Measurements from ENCODE around the gene IFTAP.

Gene IFTAP

GRCh38 chr11:36590513-36590912, 3.8 kb upstream of the IFTAP start:
- FAIRE-seq = no peak
- DNase-seq (ENCODE audit: insufficient read length, low spot score) = no peak
- TF ChIP-seq TAF1 (IDR thresholded peaks at IDR 0.05; ENCODE audit: low read depth, low read length) (no peak), SPI1 (IDR thresholded peaks at IDR 0.05; ENCODE audit: low read depth, low read length) (no peak), PAX5 (IDR thresholded peaks at IDR 0.05; ENCODE audit: insufficient read depth, low read length, severe bottlenecking) (no peak), POU2F2 (IDR thresholded peaks at IDR 0.05; ENCODE audit: low read depth, low read length) (no peak), POLR2A (IDR thresholded peaks at IDR 0.05; ENCODE audit: low read depth, low read length) (no peak), POLR2AphosphoS5 (IDR thresholded peaks at IDR 0.05; ENCODE audit: low read depth, low read length) (no peak)

- FAIRE-seq (no peak), DNase-seq (ENCODE audit: insufficient read length, low spot score) (no peak)
- no peak for TF ChIP-seq PAX5 (IDR thresholded peaks at IDR 0.05; ENCODE audit: insufficient read depth, low read length, severe bottlenecking)
- no peak for TF ChIP-seq POU2F2 (IDR thresholded peaks at IDR 0.05; ENCODE audit: low read depth, low read length)
- TF ChIP-seq SPI1 (IDR thresholded peaks at IDR 0.05; ENCODE audit: low read depth, low read length) = no peak
- TF ChIP-seq POLR2AphosphoS5 (IDR thresholded peaks at IDR 0.05; ENCODE audit: low read depth, low read length) = no peak
- no peak for TF ChIP-seq TAF1 (IDR thresholded peaks at IDR 0.05; ENCODE audit: low read depth, low read length)
- TF ChIP-seq POLR2A (IDR thresholded peaks at IDR 0.05; ENCODE audit: low read depth, low read length) = no peak
Observed at GRCh38 chr11:36591433-36591832, 2.9 kb upstream of the IFTAP start.

GRCh38 chr11:36596880-36597279, 2.6 kb downstream of the IFTAP start:
- TF ChIP-seq TAF1 (IDR thresholded peaks at IDR 0.05; ENCODE audit: low read depth, low read length) (no peak), POLR2AphosphoS5 (IDR thresholded peaks at IDR 0.05; ENCODE audit: low read depth, low read length) (no peak), POLR2A (IDR thresholded peaks at IDR 0.05; ENCODE audit: low read depth, low read length) (no peak), POU2F2 (IDR thresholded peaks at IDR 0.05; ENCODE audit: low read depth, low read length) (no peak), PAX5 (IDR thresholded peaks at IDR 0.05; ENCODE audit: insufficient read depth, low read length, severe bottlenecking) (no peak), SPI1 (IDR thresholded peaks at IDR 0.05; ENCODE audit: low read depth, low read length) (no peak)
- FAIRE-seq (no peak), DNase-seq (ENCODE audit: insufficient read length, low spot score) (no peak)

- no peak for TF ChIP-seq POLR2A (IDR thresholded peaks at IDR 0.05; ENCODE audit: low read depth, low read length)
- no peak for TF ChIP-seq POLR2AphosphoS5 (IDR thresholded peaks at IDR 0.05; ENCODE audit: low read depth, low read length)
- TF ChIP-seq PAX5 (IDR thresholded peaks at IDR 0.05; ENCODE audit: insufficient read depth, low read length, severe bottlenecking) = no peak
- TF ChIP-seq TAF1 (IDR thresholded peaks at IDR 0.05; ENCODE audit: low read depth, low read length) = no peak
- TF ChIP-seq POU2F2 (IDR thresholded peaks at IDR 0.05; ENCODE audit: low read depth, low read length) = no peak
- no peak for FAIRE-seq
- DNase-seq (ENCODE audit: insufficient read length, low spot score) = no peak
Observed at GRCh38 chr11:36598051-36598450, 3.7 kb downstream of the IFTAP start, which contains the start of gene RAG2. Gene RAG2, minus strand, starts transcription at chr11:36598236. Its CDS starts 4,068 bp downstream, at chr11:36594168.

- DNase-seq (ENCODE audit: insufficient read length, low spot score) (no peak), FAIRE-seq (peak; percentile 28)
- TF ChIP-seq TAF1 (IDR thresholded peaks at IDR 0.05; ENCODE audit: low read depth, low read length) (no peak), PAX5 (IDR thresholded peaks at IDR 0.05; ENCODE audit: insufficient read depth, low read length, severe bottlenecking) (no peak), POLR2A (IDR thresholded peaks at IDR 0.05; ENCODE audit: low read depth, low read length) (no peak)
Observed at GRCh38 chr11:36600180-36600579, 5.9 kb downstream of the IFTAP start.

- TF ChIP-seq POU2F2 (IDR thresholded peaks at IDR 0.05; ENCODE audit: low read depth, low read length) = no peak
- TF ChIP-seq PAX5 (IDR thresholded peaks at IDR 0.05; ENCODE audit: insufficient read depth, low read length, severe bottlenecking) = no peak
- no peak for FAIRE-seq
- DNase-seq (ENCODE audit: insufficient read length, low spot score) = no peak
Observed at GRCh38 chr11:36601155-36601554, 6.9 kb downstream of the IFTAP start.

- TF ChIP-seq TAF1 (IDR thresholded peaks at IDR 0.05; ENCODE audit: low read depth, low read length) = no peak
- FAIRE-seq = no peak
Observed at GRCh38 chr11:36602135-36602534, 7.8 kb downstream of the IFTAP start.

GRCh38 chr11:36605221-36606216, 11.2 kb downstream of the IFTAP start:
- no peak for TF ChIP-seq SPI1 (IDR thresholded peaks at IDR 0.05; ENCODE audit: low read depth, low read length)
- DNase-seq (ENCODE audit: insufficient read length, low spot score) (no peak), FAIRE-seq (no peak)

More at GRCh38 chr11:36602135-36602534, 7.8 kb downstream of the IFTAP start:
- DNase-seq (ENCODE audit: insufficient read length, low spot score) = no peak

GRCh38 chr11:36608491-36609199, 14.3 kb downstream of the IFTAP start:
- TF ChIP-seq SPI1 (IDR thresholded peaks at IDR 0.05; ENCODE audit: low read depth, low read length) = no peak
- no peak for TF ChIP-seq PAX5 (IDR thresholded peaks at IDR 0.05; ENCODE audit: insufficient read depth, low read length, severe bottlenecking)
- TF ChIP-seq POU2F2 (IDR thresholded peaks at IDR 0.05; ENCODE audit: low read depth, low read length) = no peak
- TF ChIP-seq POLR2A (IDR thresholded peaks at IDR 0.05; ENCODE audit: low read depth, low read length) = no peak
- no peak for TF ChIP-seq POLR2AphosphoS5 (IDR thresholded peaks at IDR 0.05; ENCODE audit: low read depth, low read length)
- no peak for TF ChIP-seq TAF1 (IDR thresholded peaks at IDR 0.05; ENCODE audit: low read depth, low read length)
- no peak for DNase-seq (ENCODE audit: insufficient read length, low spot score)
- no peak for FAIRE-seq

- DNase-seq (ENCODE audit: insufficient read length, low spot score) = no peak
- FAIRE-seq = no peak
- no peak for TF ChIP-seq TAF1 (IDR thresholded peaks at IDR 0.05; ENCODE audit: low read depth, low read length)
- TF ChIP-seq POLR2A (IDR thresholded peaks at IDR 0.05; ENCODE audit: low read depth, low read length) = no peak
- no peak for TF ChIP-seq POLR2AphosphoS5 (IDR thresholded peaks at IDR 0.05; ENCODE audit: low read depth, low read length)
- TF ChIP-seq PAX5 (IDR thresholded peaks at IDR 0.05; ENCODE audit: insufficient read depth, low read length, severe bottlenecking) = no peak
- no peak for TF ChIP-seq POU2F2 (IDR thresholded peaks at IDR 0.05; ENCODE audit: low read depth, low read length)
- TF ChIP-seq SPI1 (IDR thresholded peaks at IDR 0.05; ENCODE audit: low read depth, low read length) = no peak
Observed at GRCh38 chr11:36609383-36609782, 15.1 kb downstream of the IFTAP start.

Data from GM12891 (cell line).